ENCODE measurements around the gene PPIP5K2.
A peak's percentile ranks its signal among the peaks of the same experiment; 100 is the strongest.
"Not testable (repeated sequence)": the region's sequence is repeated elsewhere in the genome, so short reads cannot be mapped to it uniquely, and the experiment has no call there.

Gene PPIP5K2
- 63.4 reads per million, percentile 73 among the genes with 10 or more reads in this experiment for total RNA-seq

GRCh38 chr5:103119765-103120606 lies at the start of gene PPIP5K2, which contains the start of gene GIN1:
Gene PPIP5K2 (plus strand): TSS chr5:103120301. CDS start chr5:103129590, 9,289 bp downstream.
Gene GIN1 (minus strand): TSS chr5:103120138. CDS start chr5:103108707, 11,431 bp downstream.
- peak; percentile 95 for DNase-seq

DNA sequence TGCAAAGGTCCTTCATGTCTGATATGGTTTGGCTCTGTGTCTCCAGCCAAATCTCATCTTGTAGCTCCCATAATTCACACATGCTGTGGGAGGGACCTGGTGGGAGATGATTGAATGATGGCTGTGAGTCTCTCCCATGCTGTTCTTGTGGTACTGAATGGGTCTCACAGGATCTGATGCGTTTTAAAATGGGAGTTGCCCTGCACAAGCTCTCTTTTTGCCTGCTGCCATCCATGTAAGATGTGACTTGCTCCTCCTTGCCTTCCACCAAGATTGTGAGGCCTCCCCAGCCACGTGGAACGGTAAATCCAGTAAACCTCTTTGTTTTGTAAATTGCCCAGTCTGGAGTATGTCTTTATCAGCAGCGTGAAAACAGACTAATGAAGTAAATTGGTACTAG lies 46.6 kb upstream of the PPIP5K2 start:
- not testable (repeated sequence) for DNase-seq

- no peak for DNase-seq
Measured at GRCh38 chr5:103075442-103075841, 44.7 kb upstream of the PPIP5K2 start.

DNA sequence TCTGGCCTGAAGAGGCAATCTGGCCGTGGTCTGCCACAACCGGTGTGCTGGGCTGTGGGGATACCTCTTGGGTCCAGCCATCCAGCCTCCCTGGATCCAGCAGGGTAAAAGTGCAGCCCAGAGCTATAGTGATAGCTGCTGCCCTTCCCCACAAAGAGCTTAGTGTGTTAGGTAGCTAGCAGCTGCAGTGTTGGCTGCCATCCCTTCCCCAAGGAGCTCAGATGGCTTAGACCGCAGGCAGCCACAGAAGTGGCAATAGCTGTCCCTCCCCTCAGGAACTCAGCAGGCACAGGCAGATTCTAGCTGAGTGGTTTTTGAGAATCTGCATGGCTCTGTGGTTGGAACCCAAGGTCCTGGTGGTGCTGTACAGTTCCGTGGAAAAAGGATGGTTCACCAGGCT lies 40.3 kb upstream of the PPIP5K2 start:
- DNase-seq: no peak

- DNase-seq: no peak
Measured at GRCh38 chr5:103086547-103086946, 33.6 kb upstream of the PPIP5K2 start.

GRCh38 chr5:103089272-103089671 lies 30.8 kb upstream of the PPIP5K2 start:
- no peak for DNase-seq

DNA sequence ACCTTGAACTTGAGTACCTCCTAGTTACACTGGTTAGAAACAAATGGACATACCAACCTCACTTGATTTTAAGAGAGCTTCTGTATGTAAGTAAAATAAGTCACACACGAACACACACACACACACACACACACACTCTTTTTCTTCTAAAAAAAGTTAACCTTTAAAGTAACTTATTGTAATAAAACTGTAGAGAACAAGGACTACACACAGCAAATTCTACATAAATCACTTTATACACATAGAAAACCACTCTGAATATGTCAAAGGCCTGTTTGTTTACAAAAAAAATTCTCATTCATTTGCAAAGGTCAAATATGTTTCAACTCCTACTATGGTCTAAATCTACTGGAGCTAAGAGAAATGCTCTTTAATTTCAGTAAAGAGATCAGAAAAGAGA lies 29.3 kb upstream of the PPIP5K2 start:
- no peak for DNase-seq

DNA sequence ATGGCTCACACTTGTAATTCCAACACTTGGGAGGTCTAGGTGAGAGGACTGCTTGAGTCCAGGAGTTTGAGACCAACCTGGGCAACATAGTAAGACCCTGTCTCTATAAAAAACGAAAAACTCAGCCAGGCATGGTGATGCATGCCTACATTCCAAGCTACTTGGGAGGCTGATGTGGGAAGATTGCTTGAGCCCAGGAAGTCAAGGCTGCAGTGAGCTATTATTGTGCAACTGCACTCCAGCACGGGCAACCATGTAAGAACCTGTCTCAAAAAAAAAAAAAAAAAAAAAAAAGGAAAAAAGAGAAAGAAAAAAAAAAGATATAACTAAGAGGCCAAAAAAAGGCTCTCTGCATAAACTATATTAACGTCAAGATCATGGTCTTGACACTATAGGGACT lies 27.4 kb upstream of the PPIP5K2 start:
- no peak for DNase-seq

GRCh38 chr5:103093727-103094126 lies 26.4 kb upstream of the PPIP5K2 start:
- DNase-seq: no peak

DNA sequence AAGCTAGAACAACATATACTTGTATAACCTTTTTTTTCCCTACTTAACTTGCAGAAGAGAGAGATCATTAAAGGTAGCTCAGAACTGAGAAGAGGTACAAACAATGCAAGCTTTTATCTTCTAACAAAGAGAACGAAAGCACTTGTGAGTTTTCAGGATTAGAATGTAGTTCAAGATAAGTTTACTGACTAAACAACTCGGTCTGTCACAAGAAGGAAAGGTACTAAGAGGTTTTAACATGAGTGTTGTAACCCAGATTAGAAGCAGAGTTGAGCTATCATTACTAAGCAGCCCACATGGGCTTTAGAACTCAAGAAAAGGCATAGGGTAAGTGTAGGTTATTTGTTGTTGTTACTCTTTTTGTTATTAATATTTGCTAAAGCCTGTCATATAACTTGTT lies 25.4 kb upstream of the PPIP5K2 start:
- no peak for DNase-seq

GRCh38 chr5:103098993-103099392 lies 21.1 kb upstream of the PPIP5K2 start:
- DNase-seq: no peak

DNA sequence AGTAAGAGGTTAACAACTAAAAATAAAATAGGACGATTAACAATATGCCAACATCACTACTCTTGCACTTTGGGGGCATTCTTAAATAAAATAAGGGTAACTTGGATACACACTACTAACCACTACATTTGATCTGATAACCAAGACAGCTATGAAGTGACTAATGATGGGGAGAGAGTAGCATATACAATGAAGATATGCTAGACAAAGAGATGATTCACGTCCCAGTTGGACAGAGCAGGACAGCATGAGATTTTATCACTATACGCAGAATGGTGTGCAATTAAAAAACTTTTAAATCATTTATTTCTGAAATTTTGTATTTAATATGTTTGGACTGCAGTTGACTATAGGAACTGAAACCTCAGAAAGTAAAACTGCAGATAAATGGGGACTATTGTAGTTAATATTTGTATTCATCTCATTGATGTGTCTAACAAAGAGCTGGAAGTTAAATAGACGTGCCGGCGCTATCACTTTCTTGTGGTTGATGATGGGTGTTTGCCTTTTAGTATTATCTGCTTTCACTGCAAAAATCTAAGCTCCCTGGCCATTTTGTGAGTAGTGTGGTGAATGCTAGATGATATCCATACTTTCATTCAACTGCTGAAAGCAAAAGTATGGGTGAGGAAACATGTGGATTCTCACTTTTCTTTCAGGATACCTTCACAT lies 18.9 kb upstream of the PPIP5K2 start:
- no peak for DNase-seq

DNA sequence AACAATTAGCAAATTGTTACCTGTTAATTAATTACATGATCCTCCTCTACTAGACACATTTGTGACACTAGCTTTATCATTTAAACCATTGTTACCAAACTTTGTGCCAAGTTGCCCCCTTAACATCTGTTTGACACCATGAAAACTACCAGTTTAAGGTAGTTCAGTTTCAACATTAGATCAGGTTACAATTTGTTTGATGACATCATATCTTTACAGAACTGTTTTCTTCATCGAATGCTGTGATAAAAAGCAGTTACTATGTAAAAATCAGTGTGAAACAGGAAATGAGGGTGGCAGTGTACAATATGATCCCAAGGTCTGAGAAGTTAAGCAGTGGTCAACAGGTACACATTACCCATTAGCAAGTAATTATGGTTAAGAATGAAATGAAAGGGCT lies 17.9 kb upstream of the PPIP5K2 start:
- DNase-seq: no peak

DNA sequence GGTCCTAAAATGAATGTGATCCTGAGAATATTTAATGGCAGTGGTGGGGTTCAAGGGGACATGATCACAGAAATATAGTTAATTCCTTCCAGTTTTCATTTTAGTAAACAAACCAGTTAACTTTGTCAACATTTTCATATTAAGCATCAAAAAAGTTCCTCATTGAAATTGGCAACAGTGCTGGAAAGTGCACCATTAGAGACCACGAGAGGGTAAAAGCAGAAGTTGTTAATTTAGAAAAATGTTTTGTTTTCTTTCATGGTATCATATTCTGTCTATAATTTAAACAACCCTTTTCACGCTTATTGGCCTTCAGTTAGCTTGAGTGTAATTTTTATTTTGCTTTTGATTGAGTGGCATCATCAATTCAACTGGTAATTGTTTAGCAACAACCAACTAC lies 12.0 kb upstream of the PPIP5K2 start:
- no peak for DNase-seq

DNA sequence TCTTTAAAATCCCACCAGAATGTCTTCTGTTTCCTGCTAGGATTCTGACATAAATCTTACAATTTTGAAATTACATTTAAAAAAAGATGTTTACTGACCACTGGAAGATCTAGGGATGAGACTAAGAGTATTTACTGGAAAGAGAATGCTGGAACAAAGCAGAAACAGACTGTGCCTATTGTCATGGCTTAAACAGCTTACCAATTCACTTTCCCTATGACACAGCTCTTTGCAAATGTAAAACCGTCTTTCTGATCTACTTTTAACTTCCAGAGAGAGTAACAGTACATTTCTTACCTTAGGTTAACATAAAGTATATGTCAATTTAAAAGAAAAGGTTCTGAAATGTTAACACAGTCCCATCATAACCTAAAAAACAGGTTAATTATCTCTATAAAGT lies 10.8 kb upstream of the PPIP5K2 start:
- DNase-seq: no peak

DNA sequence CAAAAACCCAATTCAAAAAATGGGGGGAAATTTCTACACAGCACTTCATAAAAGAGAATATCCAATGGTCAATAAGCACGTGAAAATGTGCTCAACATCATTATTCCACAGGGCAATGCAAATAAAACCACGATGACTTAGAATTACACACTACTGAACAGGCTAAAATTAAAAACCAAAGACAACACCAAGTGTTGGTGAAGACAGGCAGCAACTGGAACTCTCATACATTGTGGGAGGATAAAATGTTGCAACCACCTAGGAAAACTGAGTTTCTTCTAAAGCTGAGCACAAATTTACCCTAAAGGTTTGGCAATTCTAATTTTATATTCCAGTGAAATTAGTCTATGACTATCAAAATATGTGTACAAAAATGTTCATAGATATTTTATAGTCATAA lies 9.7 kb upstream of the PPIP5K2 start:
- DNase-seq: no peak

- DNase-seq: no peak
Measured at GRCh38 chr5:103111468-103111867, 8.6 kb upstream of the PPIP5K2 start.

DNA sequence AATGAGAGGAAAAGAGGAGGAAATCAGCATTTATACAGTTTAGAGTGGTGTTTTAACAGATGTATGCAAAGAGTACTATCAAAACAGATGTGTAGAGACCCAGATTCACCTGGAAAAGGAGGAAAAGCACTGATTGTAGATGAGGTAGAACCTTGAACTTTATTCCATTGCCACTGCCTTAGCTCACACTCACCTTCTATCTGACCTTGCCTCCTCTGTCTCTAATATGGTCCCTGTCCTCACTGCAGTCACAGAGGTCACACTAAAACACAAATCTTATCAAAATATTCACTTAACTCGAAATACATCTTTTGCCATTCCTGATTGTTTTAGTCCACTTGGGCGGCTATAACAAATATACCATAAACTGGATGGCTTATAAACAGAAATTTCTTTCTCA lies 7.2 kb upstream of the PPIP5K2 start:
- DNase-seq: no peak

DNA sequence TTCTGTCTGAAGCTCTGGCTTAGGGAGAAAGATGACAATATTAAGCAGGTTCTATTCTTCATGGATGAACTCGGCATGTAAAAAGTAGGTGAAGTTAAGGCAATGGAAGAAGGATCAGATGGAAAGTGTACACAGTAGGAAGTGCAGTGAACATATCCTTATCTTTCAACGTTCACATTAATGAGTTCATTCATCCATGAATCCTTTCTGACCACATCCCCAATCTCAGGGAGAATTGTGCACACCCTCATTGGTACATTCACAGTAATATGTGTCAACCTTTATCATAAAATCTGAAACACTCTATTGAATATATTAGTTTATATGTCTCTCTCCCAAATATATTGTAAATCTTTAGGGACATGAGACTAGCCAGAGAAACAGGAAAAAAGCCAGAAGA lies 5.7 kb upstream of the PPIP5K2 start:
- no peak for DNase-seq

GRCh38 chr5:103117471-103117991 lies 2.6 kb upstream of the PPIP5K2 start:
- no peak for DNase-seq

GRCh38 chr5:103119070-103119764 lies 884 bp upstream of the PPIP5K2 start:
- DNase-seq: no peak

GRCh38 chr5:103120607-103121200 lies 603 bp downstream of the PPIP5K2 start:
- no peak for DNase-seq

DNA sequence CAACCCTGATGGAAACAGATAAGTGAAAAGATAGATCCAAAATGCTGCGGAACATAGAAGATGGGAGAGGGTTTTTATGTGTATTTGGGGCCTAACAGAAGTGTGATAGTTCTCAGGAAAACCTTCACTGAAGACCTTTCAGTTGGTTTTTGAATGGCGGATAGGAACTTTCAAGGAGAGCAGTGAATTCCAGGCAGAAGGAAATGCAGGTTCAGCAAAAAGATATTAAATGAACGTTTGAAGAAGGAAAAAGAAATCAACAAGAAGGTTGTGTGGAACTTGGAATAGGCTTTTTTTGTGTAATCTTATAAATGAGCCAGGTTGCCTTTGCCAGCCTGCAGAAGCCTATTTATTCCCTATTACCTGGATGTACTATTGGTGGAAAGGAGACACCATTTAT lies 2.1 kb downstream of the PPIP5K2 start:
- no peak for DNase-seq

All from effector CD4-positive, alpha-beta T cell (primary cell).